Measurements from ENCODE around the gene IFNGR2.
"Not testable (repeated sequence)": the region's sequence is repeated elsewhere in the genome, so short reads cannot be mapped to it uniquely, and the experiment has no call there.

IFNGR2 gene

DNA sequence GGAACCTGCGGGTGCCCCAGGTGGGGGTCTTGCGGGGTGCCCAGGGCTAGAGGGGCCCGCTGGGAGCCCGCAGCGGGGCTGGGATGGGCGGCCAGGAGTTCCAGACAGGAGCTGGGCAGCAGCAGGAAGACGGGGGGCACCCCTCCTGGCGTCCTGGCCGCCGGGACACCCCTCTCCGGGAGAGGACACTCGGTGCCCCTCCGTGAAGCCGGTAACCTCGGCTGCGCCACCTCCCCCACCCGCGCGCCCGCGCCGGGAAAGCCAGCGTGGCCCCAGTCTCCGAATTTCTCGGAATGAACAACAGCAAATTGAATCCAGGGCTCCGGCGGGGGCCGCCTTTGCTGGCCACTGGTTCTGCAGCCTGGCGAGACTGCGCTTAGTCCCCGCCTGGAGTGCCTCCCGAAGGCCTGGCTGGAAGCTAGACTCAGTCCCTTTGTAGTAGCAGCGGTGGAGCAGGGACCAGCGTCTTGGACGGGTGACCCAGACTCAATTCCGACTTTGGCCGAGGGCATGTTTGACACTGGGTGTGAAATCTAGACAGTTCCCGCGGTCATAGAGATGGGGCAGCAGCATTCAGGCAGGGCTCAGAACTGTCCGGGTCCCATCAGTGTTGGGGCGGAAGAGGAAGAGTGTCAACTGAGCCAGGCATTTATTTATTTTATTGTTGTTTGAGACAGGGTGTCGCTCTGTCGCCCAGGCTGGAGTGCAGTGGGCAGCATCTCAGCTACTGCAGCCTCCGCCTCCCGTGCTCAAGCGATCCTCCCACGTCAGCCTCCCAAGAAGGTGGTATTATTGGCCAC lies 773 bp downstream of the IFNGR2 start:
- peak; percentile 40 to 66 for DNase-seq

DNA sequence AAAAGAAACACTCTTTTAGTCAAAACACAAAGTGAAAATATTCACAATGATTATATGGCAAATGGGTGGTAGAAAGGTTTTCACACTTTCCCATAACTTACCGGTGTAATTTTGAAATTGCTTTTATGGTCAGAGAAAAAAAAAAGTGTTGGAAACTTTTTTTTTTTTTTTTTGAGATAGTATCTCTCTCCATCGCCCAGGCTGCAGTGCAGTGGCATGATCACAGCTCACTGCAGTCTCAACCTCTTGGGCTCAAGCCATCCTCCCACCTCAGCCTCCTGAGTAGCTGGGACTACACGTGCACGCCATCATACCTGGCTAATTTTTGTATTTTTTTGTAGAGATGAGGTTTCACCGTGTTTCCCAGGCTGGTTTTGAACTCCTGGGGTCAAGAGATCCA lies 3.3 kb downstream of the IFNGR2 start:
- DNase-seq, result no peak

DNA sequence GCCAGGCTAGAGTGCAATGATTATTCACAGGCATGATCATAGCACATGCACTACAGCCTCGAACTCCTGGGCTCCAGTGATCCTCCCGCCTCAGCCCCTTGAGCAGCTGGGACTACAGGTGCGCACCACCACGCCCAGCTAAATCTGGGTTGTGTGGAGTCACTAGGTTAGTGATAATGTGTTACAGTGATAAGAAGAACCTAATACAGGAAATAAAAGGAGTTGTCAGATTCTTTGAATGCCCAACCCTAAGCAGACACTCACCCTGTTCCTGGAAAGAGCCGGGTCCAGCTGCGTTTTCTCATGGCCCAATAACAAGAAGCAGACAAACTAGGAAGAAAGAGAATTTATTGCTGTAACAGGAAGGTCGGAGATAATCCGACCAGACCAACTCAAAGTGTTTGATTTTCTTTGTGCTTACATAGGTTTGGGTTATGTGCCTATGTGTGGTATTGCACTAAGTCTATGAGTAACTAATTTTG lies 8.8 kb downstream of the IFNGR2 start:
- no peak for DNase-seq

GRCh38 chr21:33412439-33412831 lies 9.2 kb downstream of the IFNGR2 start:
- DNase-seq, result not testable (repeated sequence)

GRCh38 chr21:33412832-33413519 lies 9.8 kb downstream of the IFNGR2 start:
- no peak for DNase-seq

GRCh38 chr21:33414068-33414467 lies 10.9 kb downstream of the IFNGR2 start:
- DNase-seq, result no peak

DNA sequence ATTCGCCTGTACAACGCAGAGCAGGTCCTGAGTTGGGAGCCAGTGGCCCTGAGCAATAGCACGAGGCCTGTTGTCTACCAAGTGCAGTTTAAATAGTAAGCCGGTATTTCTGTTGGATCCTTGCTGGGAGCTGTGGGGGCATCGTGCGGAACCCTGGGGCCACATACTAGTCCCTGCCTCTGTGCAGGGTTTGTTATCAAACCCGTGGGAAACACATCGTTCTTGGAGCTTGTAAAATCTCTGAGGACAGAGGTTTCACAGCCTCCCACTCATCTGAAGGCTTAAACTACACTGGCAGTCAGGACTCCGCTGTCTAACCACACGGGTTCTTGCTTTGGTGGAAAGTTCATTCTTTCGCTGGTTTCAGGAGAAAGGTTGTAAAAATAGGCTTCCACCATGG lies 11.7 kb downstream of the IFNGR2 start:
- DNase-seq, result no peak

DNA sequence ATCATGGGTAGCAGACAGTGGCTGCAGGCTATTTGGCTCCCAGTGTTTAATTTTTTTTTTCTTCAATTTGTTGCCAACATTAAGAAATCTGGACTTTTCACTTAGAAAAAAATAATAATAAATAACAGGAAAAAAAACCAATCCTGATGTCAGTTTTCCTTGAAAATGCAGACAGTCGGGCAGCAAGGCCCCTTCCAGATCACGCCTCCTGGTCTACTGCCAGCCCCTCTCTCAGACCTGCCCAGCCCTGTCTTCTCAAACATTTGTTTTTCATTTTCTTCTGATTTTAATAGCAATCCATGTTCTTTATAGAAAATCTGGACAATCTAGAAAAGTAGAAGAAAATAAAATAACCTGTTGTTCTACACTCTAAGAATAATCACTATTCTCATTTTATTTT lies 15.5 kb downstream of the IFNGR2 start:
- no peak for DNase-seq

DNA sequence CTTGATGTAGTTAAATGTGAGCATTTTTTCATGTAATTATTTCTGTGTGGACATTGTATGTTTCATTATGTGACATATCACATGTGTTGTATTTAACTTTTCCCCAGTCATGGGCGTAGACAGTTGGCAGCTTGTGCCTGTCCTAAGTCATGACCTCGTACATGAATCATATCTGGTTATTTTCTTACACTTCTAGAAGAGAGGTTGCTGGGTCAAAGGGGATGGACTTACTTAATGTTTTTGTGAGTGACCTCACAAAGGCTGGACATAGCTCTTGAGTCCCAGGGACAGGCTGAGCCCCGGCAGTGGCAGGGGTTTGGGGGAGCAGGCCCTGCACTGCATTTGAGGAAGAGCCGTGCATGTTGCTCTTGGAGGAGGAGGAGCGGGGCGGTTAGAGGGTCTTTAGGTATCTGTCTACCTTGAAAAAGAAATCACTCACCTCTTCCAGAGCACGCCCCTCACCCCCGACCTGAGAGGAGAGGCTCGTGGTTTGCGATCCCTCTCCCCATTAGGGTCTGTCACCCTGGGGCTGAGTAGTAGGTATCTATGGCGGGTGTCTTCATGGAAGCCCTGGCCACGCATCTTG lies 16.4 kb downstream of the IFNGR2 start:
- peak; percentile 50 to 66 for DNase-seq

GRCh38 chr21:33421713-33422393 lies 18.6 kb downstream of the IFNGR2 start:
- DNase-seq, result no peak

DNA sequence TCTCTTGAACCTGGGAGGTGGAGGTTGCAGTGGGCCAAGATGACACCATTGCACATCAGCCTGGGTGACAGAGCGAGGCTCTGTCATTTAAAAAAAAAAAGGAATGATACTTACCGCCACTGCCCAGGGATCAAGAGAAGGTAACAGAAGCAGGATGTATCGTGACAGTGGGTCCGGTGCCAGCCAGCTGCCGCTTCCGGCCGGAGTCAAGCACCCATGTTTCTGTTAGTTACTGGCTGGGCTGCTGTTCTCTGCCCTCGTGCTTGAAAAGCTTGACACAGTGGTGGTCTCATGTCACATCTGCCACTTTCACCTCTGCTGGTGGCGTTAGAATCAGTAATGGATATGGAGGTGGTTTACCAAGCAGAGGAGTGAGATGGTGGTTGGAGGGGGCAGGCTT lies 21.0 kb downstream of the IFNGR2 start:
- DNase-seq, result no peak

DNA sequence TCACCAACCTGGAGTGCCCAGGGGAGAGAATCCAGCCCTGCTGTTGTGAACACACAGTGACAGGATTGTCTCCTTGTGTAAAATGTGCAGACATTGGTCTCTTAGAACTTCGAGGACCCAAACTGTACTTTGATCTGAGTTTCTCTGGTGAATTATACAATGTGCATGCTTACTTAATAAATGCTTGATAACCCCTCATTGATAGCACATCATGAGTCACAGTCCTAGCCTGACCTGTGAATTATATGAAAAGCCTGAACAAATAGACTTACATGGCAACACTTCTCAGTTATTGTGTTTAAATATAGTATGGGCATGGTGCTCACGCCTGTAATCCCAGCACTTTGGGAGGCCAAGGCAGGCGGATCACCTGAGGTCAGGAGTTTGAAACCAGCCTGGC lies 22.6 kb downstream of the IFNGR2 start:
- DNase-seq, result no peak

DNA sequence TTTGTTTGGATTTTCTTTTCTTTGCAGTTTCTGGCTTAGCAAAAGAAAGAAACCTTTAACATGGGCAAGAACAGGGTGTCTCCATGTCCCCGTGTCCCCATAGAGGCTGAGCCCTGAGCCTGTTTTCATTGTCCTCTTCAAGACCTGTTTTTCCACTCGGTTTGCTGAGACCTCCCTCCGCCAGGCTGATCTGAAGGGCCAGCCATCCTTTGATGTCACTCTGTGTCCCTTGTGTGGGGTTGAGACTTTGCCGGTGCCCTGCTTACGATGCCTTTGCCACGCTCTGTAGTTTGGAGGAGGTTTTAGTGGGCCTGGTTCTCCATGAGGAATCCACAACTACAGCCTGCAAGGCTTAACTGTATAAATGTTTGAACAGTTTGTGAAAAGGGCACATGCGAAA lies 23.8 kb downstream of the IFNGR2 start:
- DNase-seq, result no peak

DNA sequence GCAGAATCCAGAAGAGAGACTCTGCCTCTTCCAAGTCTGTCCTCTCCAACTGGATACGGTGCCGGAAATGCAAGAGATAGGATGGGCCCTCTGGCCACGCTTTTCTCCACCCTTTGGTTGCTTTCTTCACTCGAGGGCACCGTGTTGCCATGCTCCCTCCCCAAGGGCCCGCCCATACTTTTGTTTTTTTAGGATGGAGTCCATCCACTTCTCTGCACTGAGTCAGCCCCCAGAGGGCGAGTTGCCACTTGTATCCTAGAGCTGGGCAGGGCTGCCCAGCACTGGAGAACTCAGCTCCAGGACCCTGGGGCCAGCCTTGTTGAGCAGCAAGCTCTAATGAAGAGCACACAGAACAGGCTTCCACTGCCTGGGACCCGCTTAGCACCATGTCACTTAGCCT lies 25.5 kb downstream of the IFNGR2 start:
- DNase-seq, result no peak

DNA sequence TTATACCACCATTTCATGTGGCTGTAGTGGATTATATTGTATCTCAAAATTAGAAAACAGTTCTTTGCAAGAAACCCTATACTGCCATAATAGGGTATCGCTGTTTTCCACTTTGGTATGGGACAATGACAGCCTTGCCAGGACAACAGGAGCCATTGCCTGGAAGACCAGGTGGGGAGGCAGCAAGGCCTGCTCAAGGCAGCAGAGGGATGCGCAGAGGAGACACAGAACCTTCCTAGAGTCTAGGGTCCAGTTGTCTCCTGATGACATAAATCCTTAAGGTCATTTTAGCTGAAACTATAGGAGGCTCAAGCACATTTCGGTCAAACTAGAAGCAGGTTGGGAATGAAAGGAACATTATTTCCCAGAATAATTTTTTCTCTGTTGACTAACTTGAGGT lies 27.6 kb downstream of the IFNGR2 start:
- DNase-seq, result no peak

GRCh38 chr21:33432496-33432895 lies 29.3 kb downstream of the IFNGR2 start:
- no peak for DNase-seq

DNA sequence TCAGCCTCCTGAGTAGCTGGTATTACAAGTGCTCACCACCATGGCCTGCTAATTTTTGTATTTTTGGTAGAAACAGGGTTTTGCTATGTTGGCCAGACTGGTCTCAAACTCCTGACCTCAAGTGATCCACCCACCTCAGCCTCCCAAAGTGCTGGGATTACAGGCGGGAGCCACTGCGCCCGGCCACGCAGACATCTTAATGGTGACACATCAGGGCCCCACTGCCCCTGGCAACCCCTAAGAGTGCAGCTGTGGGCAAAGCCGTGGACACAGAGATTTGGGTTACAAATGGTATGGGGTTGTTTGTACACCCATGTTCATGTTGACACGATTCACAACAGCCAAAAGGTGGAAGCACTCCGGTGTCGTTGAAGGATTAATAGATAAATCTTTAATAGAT lies 29.8 kb downstream of the IFNGR2 start:
- DNase-seq, result no peak

GRCh38 chr21:33433425-33434114 lies 30.4 kb downstream of the IFNGR2 start:
- DNase-seq, result peak; percentile 64 to 70

- peak; percentile 89 to 95 for DNase-seq
Observed at GRCh38 chr21:33434770-33435360, 31.7 kb downstream of the IFNGR2 start.

- DNase-seq, result no peak
Observed at GRCh38 chr21:33437140-33437539, 33.9 kb downstream of the IFNGR2 start.

DNA sequence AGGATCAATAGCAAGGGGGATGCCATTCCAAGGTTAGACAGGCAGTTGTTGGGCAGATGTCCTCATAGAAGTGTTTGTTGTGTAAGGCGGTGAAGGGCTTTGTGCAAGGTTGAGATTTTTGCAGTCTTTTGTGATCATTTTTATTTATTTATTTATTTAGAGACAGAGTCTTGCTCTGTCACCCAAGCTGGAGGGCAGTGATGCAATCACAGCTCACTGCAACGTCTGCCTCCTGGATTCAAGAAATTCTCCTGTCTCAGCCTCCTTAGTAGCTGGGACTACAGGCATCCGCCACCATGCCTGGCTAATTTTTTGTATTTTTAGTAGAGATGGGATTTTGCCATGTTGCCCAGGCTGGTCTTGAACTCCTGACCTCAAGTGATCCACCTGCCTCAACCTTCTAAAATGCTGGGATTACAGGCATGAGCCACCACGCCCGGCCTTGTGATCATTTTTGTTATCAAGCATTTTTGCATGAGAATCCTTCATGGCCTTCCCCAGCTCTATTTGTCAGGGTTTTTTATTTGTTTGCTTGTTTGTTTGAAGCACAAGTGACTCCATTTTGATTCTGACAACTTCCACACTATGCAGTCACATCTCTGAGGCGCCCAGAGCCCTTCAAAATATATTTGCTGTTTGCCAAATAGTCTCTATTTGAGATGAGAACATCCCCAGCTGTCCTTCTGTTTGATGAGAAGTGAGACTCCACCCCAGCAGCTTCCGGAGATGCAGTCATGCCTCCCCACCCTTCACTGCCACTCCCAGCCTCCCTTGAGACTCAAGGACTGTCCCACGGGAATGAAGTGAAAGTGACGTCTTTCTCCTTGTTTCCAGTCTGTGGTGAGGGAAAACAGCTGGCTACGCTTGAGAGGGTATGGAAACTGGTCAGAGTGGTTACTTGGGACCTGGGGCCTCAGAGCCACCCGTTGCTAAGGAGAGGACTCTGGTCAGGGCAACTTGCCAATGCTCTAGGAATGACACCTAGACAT lies 38.6 kb downstream of the IFNGR2 start:
- DNase-seq, result peak in 1 of 2 donors; percentile 30

Measured in inflammatory macrophage treated with lipopolysaccharide for 1 hour (primary cell).